Esophagus muscularis mucosa (tissue), 3 donors: ENCODE results near the gene FAM9A.

Experiments
- POLR2A ChIP-seq: fragments of 450-650 bp; IDR thresholded peaks from one replicate; pipeline ENCODE4 v1.6.1; 2017; ENCODE audit warnings: antibody characterized with exemption, moderate library complexity, mild to moderate bottlenecking, low read depth
- TF ChIP-seq, protein P1 (sequence below), 3 experiments: fragments of 200-600 bp in 2 of 3; fragments of 450-650 bp in 1 of 3; sonication (generic) in 2 of 3; IDR thresholded peaks; one replicate each; pipeline ENCODE4 v1.5.1; 2017 to 2019; ENCODE audit warnings: antibody characterized with exemption in 3 of 3, mild to moderate bottlenecking in 2 of 3, moderate library complexity in 1 of 3

DNA sequence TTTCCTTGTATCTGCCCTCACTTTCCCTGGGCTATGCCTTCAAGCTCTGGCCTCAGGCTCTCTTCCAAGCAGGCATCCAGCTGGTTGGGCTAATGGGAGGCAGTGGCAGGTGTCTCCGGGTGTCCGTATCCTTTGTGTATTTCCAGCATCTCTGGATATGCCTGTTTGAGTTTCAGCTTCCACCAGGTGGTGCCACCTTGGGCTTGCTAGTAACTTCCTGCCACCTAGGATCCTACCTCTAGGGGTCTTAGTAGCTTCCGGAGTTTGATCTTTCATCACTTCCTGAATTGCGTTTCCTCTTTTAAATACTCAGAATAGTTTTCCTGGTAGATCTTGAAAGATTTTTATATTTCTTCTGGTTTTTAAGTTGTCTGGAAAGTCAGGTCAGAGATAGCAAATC, 46.1 kb downstream of the FAM9A start:
- TF ChIP-seq, protein P1, sequence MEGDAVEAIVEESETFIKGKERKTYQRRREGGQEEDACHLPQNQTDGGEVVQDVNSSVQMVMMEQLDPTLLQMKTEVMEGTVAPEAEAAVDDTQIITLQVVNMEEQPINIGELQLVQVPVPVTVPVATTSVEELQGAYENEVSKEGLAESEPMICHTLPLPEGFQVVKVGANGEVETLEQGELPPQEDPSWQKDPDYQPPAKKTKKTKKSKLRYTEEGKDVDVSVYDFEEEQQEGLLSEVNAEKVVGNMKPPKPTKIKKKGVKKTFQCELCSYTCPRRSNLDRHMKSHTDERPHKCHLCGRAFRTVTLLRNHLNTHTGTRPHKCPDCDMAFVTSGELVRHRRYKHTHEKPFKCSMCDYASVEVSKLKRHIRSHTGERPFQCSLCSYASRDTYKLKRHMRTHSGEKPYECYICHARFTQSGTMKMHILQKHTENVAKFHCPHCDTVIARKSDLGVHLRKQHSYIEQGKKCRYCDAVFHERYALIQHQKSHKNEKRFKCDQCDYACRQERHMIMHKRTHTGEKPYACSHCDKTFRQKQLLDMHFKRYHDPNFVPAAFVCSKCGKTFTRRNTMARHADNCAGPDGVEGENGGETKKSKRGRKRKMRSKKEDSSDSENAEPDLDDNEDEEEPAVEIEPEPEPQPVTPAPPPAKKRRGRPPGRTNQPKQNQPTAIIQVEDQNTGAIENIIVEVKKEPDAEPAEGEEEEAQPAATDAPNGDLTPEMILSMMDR (IDR thresholded peaks at IDR 0.05) = no peak
- no peak for TF ChIP-seq POLR2A
